Endothelial cell of umbilical vein (primary cell): ENCODE data around the gene NDST4. TPM values are rescaled to one million over a fixed set of nuclear protein-coding genes. Genes with fewer than 3 reads are reported as not detected.

Source experiments
- BruUV-seq: library from RNA; stranded (reverse); fragments of 400-500 nt; replicated peaks from 2 replicates; lab custom pipeline; 2021; lab: Mats Ljungman, UMichigan
- CTCF ChIA-PET: fragments of 300-600, 350-600 bp; sonication (Branson Sonifier 250); formaldehyde crosslinking; loops from one replicate; lab custom pipeline; 2021; ENCODE audit warnings: antibody characterized with exemption, inconsistent platforms; lab: Charles Lee
- POLR2A ChIA-PET: fragments of 300-600, 350-600 bp; sonication (Branson Sonifier 250); formaldehyde crosslinking; loops from one replicate; lab custom pipeline; 2021; ENCODE audit warnings: antibody characterized with exemption, inconsistent platforms; lab: Charles Lee
- DNase-seq: peaks from one replicate; pipeline ENCODE4 v3.0.0-alpha.2; 2011; ENCODE audit warnings: low read depth, low spot score
- FAIRE-seq: peaks from 2 replicates; lab custom pipeline; 2011; peaks lifted over from hg19 to GRCh38; lab: Jason Lieb, UNC
- H2AFZ ChIP-seq: 2 replicates; pipeline ENCODE4 v1.6.0; 2012; ENCODE audit warnings: low read depth, low read length, control low read depth, inconsistent platforms
- H3K27ac ChIP-seq: 2 replicates; pipeline ENCODE4 v1.5.1; 2011; ENCODE audit warnings: low read depth, mild to moderate bottlenecking, control low read depth, low read length, moderate library complexity; ENCODE audit not compliant: insufficient read depth
- H3K27me3 ChIP-seq, 2 experiments: 2 replicates each; pipeline versions ENCODE4 v1.6.0 to v1.6.1; 2011; ENCODE audit warnings: low read length in 2 of 2, mixed read lengths in 1 of 2; ENCODE audit not compliant: control insufficient read depth in 2 of 2, insufficient read depth in 2 of 2
- H3K36me3 ChIP-seq, 2 experiments: 2 replicates in 1 of 2; 3 replicates in 1 of 2; pipeline ENCODE4 v1.5.1; 2011; ENCODE audit warnings: low read length in 2 of 2, mild to moderate bottlenecking in 1 of 2, moderate library complexity in 1 of 2; ENCODE audit not compliant: control insufficient read depth in 2 of 2, insufficient read depth in 2 of 2; ENCODE audit errors: extremely low read depth in 1 of 2
- H3K4me1 ChIP-seq: 3 replicates; pipeline ENCODE4 v1.5.1; 2011; ENCODE audit warnings: mild to moderate bottlenecking, low read length; ENCODE audit not compliant: control insufficient read depth, insufficient read depth; ENCODE audit errors: extremely low read depth
- H3K4me2 ChIP-seq: 2 replicates; pipeline ENCODE4 v1.6.1; 2011; ENCODE audit warnings: low read length, control low read depth, mixed read lengths; ENCODE audit not compliant: insufficient read depth
- H3K4me3 ChIP-seq, 3 experiments: fragments of 200-600 bp in 1 of 3; sonication (generic), shearing (Covaris generic) in 1 of 3; replicated peaks in 1 of 3; 2 replicates each; pipeline ENCODE4 v1.5.1; 2011 to 2016; ENCODE audit warnings: control low read depth in 3 of 3, low read length in 3 of 3, mild to moderate bottlenecking in 2 of 3, inconsistent platforms in 1 of 3, low read depth in 1 of 3, moderate library complexity in 1 of 3; ENCODE audit not compliant: insufficient read depth in 1 of 3
- H3K79me2 ChIP-seq: 2 replicates; pipeline ENCODE4 v1.6.0; 2012; ENCODE audit warnings: low read length, inconsistent platforms; ENCODE audit not compliant: control insufficient read depth, insufficient read depth
- H3K9ac ChIP-seq: replicated peaks from 2 replicates; pipeline ENCODE3; 2011; ENCODE audit warnings: low read length, control low read depth; ENCODE audit not compliant: insufficient read depth; ENCODE audit errors: extremely low read depth
- H3K9me1 ChIP-seq: replicated peaks from 3 replicates; pipeline ENCODE4 v1.6.0; 2011; ENCODE audit warnings: mild to moderate bottlenecking, low read length; ENCODE audit not compliant: control insufficient read depth, insufficient read depth; ENCODE audit errors: extremely low read depth
- H3K9me3 ChIP-seq: replicated peaks from 2 replicates; pipeline ENCODE4 v1.5.1; 2012; ENCODE audit warnings: low read length, inconsistent platforms; ENCODE audit not compliant: control insufficient read depth, insufficient read depth
- H4K20me1 ChIP-seq: replicated peaks from 2 replicates; pipeline ENCODE3; 2011; ENCODE audit warnings: mild to moderate bottlenecking, low read length; ENCODE audit not compliant: control insufficient read depth, insufficient read depth; ENCODE audit errors: extremely low read depth
- EZH2 ChIP-seq: IDR thresholded peaks from 2 replicates; pipeline ENCODE4 v1.6.1; 2012; ENCODE audit warnings: borderline replicate concordance, low read depth, mild to moderate bottlenecking, moderate library complexity, low read length, inconsistent platforms; ENCODE audit not compliant: severe bottlenecking
- FOS ChIP-seq: IDR thresholded peaks from 2 replicates; pipeline ENCODE4 v1.6.1; 2011; ENCODE audit warnings: mild to moderate bottlenecking, low read length, moderate library complexity, borderline replicate concordance; ENCODE audit not compliant: insufficient read depth
- GATA2 ChIP-seq: IDR thresholded peaks from 2 replicates; pipeline ENCODE4 v1.7.0; 2011; ENCODE audit warnings: low read depth, mild to moderate bottlenecking, moderate library complexity, mixed read lengths, low read length; ENCODE audit not compliant: insufficient read length, insufficient read depth
- JUN ChIP-seq: IDR thresholded peaks from 2 replicates; pipeline ENCODE4 v1.6.1; 2011; ENCODE audit warnings: borderline replicate concordance, low read depth; ENCODE audit not compliant: insufficient read length, insufficient read depth
- MYC ChIP-seq: IDR thresholded peaks from one replicate; pipeline ENCODE4 v1.6.1; 2011; ENCODE audit warnings: mild to moderate bottlenecking, low read depth, low read length
- POLR2A ChIP-seq: IDR thresholded peaks from 2 replicates; pipeline ENCODE4 v1.6.1; 2012; ENCODE audit warnings: low read depth, mild to moderate bottlenecking, control low read depth, low read length
- POLR2AphosphoS5 ChIP-seq: IDR thresholded peaks from 2 replicates; pipeline ENCODE4 v1.6.1; 2012; ENCODE audit warnings: low read depth, mild to moderate bottlenecking, control low read depth, low read length, moderate library complexity; ENCODE audit not compliant: insufficient read depth
- dilution Hi-C: fragments of 300-500 bp; cut with MboI; formaldehyde crosslinking; loops from one replicate; pipeline ENCODE4 v1.15.0; 2019; ENCODE audit warnings: low sequenced_read_pairs; ENCODE audit not compliant: extremely low pct_ligation_motif_present
- intact Hi-C: fragments of 100-400 bp; cut with micrococcal nuclease; formaldehyde crosslinking; loops from one replicate; pipeline ENCODE4 v1.10.0; 2022
- polyA plus RNA-seq, 4 experiments: library from polyadenylated mRNA; depleted of rRNA in 3 of 4; stranded (reverse) in 3 of 4; unstranded in 1 of 4; fragments of >200 nt; gene quantifications; 2 replicates each; pipeline versions ENCODE4 v1.2.1 to v1.2.3, GENCODE V29; 2011 to 2012; ENCODE audit warnings: missing spikeins in 1 of 4
- total RNA-seq: library from RNA; stranded (reverse); gene quantifications from 2 replicates; pipeline ENCODE4 v1.2.3, GENCODE V29; 2021
- TF ChIP-seq, protein P1 (sequence below): IDR thresholded peaks from 2 replicates; pipeline ENCODE4 v1.6.1; 2011; ENCODE audit not compliant: insufficient read depth, insufficient read length
- TF ChIP-seq, protein P2 (sequence below), 2 donors: IDR thresholded peaks; 1 replicate in 1 of 2; 2 replicates in 1 of 2; pipeline ENCODE4 v1.5.1; 2011; ENCODE audit warnings: low read length in 2 of 2, mild to moderate bottlenecking in 2 of 2, moderate library complexity in 2 of 2, control low read depth in 1 of 2, inconsistent platforms in 1 of 2, low read depth in 1 of 2; ENCODE audit not compliant: insufficient read depth in 1 of 2; ENCODE audit errors: extremely low read depth in 1 of 2

NDST4 gene
- total and polyA plus RNA-seq, 2 donors (not counting 3 experiments of a cell fraction or from before 2014, with no cell fraction given), result not detected

DNA sequence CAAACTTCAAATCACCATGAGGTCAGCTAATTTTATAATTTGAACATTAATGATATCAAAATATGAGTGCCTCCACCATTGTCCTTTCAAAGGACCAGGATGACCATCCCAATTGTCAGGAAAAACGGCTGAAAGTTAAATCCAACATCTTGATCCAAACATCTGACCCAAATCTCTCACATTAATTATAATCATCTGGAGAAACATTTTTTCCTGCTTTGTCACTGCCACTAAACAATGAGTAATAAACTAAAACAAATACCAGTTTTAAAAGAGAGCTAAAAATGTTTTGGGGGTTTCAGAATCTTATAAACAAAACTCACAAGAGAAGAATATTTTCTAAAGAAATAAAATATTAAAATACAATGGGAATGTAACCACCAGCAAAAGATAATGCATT, 45.7 kb upstream of the NDST4 start:
- no peaks in the 10 kb centered on the region for H3K36me3 ChIP-seq
- no TSS peak for BruUV-seq
- no peaks in the 10 kb centered on the region for H3K9me3 ChIP-seq
- H3K9ac ChIP-seq, result no peak overlapping the region
- no peaks in the 10 kb centered on the region for H3K4me1 ChIP-seq
- CTCF ChIA-PET, result no interaction called here
- intact Hi-C loops (no loop called here), dilution Hi-C loops (no loop called here)
- no peaks in the 10 kb centered on the region for H3K27me3 ChIP-seq
- DNase-seq (no peak), FAIRE-seq (no peak)
- TF ChIP-seq, protein P1, sequence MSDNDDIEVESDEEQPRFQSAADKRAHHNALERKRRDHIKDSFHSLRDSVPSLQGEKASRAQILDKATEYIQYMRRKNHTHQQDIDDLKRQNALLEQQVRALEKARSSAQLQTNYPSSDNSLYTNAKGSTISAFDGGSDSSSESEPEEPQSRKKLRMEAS, result no peak
- TF ChIP-seq POLR2A (no peak), JUN (no peak), MYC (no peak), POLR2AphosphoS5 (no peak), GATA2 (no peak), EZH2 (no peak), FOS (no peak)
- TF ChIP-seq, protein P2, sequence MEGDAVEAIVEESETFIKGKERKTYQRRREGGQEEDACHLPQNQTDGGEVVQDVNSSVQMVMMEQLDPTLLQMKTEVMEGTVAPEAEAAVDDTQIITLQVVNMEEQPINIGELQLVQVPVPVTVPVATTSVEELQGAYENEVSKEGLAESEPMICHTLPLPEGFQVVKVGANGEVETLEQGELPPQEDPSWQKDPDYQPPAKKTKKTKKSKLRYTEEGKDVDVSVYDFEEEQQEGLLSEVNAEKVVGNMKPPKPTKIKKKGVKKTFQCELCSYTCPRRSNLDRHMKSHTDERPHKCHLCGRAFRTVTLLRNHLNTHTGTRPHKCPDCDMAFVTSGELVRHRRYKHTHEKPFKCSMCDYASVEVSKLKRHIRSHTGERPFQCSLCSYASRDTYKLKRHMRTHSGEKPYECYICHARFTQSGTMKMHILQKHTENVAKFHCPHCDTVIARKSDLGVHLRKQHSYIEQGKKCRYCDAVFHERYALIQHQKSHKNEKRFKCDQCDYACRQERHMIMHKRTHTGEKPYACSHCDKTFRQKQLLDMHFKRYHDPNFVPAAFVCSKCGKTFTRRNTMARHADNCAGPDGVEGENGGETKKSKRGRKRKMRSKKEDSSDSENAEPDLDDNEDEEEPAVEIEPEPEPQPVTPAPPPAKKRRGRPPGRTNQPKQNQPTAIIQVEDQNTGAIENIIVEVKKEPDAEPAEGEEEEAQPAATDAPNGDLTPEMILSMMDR (IDR thresholded peaks at IDR 0.05; ENCODE audit: extremely low read depth in 1 of 2, insufficient read depth in 1 of 2, low read depth in 1 of 2, low read length in 2 of 2), result no peak
- no peak overlapping the region for H3K27ac ChIP-seq
- no peaks in the 10 kb centered on the region for H4K20me1 ChIP-seq
- H3K4me2 ChIP-seq, result no peak overlapping the region
- POLR2A ChIA-PET, result no interaction called here
- no peak overlapping the region for H2AFZ ChIP-seq
- H3K9me1 ChIP-seq, result no peaks in the 10 kb centered on the region
- no peaks in the 10 kb centered on the region for H3K79me2 ChIP-seq
- H3K4me3 ChIP-seq, result no peak overlapping the region
